Effector CD4-positive, alpha-beta T cell (primary cell): ENCODE results near the gene POLR1C.
"Not testable (repeated sequence)": the region's sequence is repeated elsewhere in the genome, so short reads cannot be mapped to it uniquely, and the experiment has no call there.

ENCODE experiments used
- DNase-seq: peaks from one replicate; pipeline ENCODE4 v3.0.0-alpha.2; 2020

The POLR1C gene

DNA sequence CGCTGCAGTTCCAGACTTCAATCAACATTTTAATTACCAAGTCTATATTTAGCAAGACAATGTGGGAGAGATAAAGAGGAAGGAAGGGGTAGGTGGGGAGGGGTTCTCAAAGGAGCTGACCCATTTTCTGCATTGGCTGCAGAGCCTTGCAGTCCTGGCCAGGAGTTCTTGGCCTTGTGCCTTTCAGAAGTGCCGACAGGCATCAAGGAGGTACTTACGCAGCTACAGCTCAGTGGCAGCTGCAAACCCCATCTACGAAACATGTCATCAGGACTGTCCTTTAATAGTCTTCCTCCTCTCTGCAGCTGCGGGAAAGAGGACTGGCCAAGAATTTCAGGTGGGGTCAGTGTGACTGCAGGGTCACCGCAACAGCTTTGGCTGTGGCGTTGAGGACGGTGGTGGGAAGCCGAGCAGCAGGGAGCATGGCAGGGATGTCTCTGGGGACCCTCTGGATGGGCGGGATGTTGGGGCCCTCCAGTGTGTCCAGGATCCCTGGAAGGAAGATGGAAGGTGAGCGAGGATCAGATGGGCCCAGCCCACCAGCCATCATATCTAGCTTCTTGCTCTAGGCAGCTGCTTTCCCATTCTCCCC is 5.0 kb upstream of the POLR1C start:
- DNase-seq = no peak

DNA sequence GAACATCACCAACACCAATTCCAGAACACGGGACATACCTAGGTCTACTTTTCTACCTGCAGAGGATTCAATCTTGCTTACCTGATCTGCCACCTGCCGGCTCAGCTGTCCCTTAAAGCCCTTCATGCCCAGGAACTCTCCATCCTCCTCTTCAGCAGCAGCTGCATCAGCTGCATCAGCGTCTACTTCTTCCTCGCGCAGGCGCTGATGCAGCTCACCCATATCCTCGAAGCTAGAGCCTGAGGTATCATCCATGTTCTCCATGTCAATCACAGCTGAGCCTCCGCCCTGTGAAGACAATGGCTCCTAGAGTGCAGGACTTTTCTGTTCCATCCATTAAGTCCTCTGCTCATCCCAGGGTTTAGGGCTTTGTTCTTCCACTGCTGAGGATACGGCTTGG is 1.1 kb upstream of the POLR1C start:
- no peak for DNase-seq

DNA sequence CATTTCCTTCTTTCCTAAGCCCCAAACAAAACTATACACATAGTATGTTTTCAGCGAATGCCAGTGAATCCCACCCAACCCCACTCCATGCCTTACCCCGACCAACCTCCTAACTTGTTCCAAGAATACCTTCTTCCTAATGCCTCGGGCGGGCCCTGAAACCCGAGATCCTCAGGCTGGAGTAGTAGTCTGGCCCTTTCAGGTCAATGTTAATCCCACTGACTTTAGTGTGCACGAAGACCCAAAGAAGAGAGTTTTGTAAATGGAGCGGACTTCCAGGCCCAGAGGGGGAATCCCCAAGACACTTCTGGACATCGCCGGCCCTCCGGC is 557 bp upstream of the POLR1C start:
- no peak for DNase-seq

DNA sequence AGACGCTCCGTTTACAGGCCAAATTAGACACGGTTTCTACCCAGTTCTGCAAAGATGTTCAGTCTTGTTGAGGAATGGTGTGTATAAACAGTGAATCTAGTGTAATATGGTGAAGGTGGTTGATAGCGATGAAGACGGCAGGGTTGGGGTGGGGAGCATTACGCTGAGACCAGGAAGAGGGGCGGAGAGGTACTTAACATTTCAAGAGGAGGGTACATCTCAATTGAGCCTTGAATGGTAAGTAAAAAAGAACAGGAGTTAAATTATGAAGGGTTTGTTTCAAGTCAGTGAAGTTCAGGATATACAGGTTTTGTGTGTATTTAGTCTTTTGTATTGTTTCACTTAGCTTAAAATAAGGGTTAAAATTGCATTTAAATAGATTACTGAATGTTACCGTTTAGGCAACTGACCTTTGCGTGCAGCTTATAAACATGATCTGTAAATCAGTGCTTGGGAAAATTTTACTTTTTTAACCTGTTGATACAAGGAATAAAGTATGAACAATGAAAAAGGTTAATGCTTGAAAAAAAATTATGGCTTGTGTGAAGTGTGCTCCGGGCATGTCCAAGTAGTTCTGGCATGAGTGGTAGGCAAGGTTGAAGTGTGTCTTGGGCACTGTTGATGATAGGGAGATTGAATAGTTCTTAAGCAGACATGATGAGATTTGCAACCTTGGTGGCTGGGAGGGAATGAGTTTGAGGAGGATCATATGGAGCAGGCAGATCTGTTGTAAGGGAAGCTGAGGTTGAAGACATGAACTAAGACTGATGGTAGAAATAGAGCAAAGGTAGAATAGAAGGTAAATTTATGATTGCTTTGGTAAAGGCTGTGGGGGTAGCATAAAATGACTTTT is 842 bp downstream of the POLR1C start:
- no peak for DNase-seq

DNA sequence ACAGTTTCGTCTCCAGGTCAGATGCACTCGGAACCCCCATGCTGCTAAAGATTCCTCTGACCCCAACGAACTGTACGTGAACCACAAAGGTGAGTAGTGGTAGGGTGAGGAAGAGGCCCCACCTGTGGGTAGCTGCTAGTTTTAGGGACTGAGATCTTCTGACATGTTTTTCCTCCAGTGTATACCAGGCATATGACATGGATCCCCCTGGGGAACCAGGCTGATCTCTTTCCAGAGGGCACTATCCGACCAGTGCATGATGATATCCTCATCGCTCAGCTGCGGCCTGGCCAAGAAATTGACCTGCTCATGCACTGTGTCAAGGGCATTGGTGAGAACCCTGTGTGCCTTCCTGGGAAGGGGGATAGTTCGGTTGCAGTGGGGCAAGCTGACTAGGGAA is 3.2 kb downstream of the POLR1C start:
- no peak for DNase-seq

DNA sequence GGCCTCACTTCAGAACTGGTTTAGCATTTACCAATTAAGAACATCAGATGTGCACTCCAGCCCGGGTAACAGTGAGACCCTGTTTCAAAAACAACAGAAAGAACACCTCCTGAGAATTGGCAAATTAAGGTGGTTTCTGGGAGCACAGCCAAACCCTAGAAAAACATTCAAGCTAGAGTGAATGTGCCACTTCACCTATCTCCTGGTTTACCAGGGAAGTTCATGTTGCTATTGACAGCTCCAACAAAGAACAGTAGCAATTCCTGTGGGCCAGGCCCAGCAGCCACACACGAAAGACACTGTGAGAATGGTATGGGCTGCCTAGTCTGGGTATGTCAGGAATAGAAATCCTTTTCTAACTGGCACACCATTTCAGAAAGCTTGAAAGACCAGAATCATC is 4.9 kb downstream of the POLR1C start:
- DNase-seq = no peak

DNA sequence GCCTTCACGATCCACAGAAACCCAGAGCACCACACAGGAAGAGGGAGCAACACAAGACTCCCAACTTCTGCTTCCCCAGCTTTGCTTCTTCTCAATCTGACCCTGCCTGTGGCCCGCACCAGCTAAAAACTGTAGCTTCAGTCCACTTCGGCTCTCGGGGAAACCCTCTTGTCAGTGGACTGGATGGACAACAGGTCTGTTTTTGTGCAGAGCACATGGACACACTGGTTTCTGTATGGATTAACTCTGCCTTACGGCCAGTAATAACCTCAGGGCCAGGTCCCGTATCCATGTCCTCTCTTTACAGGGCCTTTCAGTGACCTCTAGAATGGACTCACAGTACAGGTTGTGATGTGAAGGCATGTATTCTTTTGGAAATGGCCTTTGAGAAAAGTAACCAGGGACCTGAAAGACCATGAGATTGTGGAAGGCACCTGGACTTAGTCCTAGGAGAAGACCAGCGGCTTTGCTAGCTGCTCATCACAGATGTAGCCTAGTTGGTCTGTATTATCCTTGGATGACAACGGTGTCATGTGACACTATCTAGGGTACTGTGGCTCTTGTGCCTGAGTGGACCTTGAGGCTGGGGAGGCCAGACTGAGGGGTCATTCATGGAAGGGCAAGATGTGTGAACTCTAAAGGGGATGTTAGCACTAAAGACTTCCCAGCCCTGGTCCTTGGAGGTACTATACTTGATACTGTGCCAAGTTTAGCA is 5.8 kb downstream of the POLR1C start:
- DNase-seq = no peak

DNA sequence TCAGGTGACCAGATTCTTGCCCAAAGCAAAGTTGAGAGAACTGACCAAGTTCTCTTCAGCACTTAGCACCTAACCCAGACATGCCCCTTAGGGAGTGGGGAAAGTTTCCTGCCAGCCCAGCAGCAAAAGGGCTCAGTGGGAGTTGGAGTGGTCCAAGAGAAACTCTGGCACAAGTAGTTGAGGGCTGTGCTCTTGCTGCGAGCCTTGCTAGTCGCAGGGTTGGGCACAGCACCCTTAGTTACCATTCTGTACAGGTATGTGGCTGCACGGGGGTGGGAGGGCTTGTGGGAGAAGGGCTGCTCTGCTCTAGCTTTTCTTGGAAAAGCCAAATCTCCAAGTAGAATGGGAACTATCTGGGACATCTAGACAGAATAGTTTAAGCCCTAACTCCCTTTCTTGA is 6.4 kb downstream of the POLR1C start:
- DNase-seq = no peak

DNA sequence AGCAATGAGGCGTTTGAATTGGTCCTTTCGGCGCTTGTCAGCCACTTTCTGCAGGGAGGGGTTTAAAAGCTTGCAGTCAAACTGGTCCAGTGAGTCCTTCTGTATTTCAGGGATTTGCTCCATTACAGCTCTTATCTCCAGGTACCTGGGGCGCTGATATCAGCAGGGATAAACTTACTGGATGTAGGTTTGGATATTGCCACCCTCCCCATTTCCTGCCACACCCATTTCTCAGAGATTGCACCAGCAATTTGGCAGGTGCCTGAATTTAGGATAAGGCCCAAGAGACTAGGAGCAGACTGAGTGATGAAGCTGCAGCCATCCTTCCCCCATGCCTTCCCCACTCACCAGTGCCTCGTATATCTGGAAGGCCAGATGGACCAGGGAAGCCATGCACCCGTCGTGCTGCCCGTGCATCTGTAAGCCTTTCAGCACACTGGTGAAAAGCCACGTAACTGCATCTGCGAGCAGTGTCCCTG is 7.6 kb downstream of the POLR1C start:
- no peak for DNase-seq

DNA sequence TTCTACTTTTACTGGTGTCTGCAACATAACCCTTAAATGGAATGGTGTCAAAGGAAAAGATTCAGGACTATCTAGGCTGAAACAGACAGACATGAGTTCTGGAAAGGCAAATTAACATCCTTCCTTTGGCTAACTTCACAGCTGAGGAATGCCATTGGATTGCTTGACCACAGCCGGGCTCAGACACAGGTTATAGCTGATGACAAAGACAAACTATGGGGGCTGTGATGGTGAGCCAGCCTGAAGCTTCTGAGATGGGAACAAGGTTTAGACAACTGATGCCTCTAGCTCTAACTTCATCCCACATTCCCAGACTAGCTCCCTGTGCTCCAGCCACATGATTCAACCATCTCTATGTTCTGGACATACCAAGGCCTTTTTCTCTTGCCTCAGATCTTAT is 15.3 kb downstream of the POLR1C start:
- DNase-seq = no peak

DNA sequence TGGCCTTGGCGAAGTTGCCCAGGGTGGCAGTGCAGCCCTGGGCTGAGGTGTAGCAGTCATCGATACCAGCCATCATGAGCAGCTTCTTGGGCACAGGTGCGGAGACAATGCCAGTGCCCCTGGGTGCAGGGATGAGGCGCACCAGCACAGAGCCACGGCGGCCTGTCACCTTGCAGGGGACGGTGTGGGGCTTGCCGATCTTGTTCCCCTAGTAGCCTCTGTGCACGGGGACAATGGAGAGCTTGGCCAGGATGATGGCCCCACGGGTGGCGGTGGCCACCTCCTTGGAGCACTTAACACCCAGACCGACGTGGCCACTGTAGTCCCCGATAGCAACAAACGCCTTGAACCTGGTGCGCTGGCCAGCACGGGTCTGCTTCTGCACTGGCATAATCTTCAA is 22.1 kb downstream of the POLR1C start:
- not testable (repeated sequence) for DNase-seq

DNA sequence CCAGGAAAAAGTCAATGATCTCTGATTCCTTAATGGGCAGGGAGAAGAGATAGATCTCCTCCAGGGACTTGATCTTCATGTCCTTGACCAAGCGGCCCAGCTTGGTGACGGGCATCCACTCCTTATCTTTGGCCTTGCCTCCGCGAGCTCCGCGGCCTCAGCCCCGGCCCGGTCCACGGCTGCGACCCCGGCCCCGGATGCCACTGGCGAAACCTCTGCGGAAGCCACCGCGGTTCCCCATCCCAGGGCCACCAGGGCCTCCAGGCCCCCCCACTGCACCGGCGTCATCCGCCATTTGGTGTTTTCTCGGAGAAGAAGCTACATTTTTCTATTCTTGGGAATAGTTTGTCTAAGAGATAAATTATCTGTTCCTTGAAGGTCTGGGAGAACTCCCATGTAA is 22.5 kb downstream of the POLR1C start:
- not testable (repeated sequence) for DNase-seq

DNA sequence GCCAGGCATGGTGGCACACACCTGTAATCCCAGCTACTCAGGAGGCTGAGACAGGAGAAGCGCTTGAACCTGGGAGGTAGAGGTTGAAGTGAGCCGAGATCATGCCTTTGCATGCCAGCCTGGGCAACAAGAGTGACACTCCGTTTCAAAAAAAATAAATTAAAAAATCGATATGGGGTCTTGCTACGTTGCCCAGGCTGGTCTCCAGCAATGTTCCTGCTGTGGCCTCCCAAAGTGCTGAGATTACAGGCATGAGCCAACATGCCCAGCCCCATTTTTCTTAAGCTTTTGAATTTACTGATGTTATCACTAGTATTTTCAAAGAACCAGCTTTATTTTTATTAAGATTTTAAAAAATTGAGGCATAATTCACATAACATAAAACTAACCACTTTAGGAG is 23.6 kb downstream of the POLR1C start:
- DNase-seq = no peak

DNA sequence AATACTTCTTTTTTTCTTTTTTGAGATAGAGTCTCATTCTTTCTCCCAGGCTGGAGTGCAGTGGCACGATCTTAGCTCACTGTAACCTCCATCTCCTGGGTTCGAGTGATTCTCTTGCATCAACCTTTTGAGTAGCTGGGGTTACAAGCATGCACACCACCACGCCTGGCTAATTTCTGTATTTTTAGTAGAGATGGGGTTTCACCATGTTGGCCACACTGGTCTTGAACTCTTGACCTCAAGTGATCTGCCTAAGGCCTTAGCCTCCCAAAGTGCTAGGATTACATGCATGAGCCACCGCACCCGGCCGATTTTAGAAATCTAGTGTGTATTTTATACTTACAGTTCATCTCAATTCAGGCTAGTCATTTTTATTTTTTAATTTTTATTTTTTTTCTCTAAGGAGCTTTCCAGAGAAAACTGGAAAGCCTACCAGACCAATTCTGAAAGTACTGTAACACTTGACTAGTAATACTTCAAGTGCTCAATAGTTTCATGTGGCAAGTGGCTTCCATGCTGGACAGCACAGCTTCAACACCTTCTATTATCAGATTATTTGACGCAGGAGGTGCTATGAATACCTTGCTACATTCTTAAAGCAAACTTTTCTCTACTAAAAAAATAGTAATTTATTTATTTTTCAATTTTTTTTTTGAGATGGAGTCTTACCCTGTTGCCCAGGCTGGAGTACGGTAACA is 25.0 kb downstream of the POLR1C start:
- no peak for DNase-seq

DNA sequence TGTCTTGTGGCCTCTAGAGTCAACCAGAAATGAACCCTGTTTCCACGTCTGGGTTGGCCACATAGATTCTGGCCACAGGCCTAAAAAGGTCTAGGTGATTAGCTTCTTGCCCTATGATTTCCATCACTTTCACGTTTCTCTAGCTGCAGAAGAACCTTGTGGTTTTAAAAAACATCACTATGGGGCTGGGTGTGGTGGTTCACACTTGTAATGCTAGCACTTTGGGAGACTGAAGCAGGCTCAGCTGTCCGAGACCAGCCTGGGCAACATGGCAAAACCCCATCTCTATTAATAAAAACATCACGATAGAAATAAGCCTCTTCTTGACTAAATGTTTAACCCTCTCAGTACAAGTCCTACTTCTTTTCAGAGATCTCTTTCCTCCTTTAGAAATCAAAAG is 27.6 kb downstream of the POLR1C start:
- no peak for DNase-seq

DNA sequence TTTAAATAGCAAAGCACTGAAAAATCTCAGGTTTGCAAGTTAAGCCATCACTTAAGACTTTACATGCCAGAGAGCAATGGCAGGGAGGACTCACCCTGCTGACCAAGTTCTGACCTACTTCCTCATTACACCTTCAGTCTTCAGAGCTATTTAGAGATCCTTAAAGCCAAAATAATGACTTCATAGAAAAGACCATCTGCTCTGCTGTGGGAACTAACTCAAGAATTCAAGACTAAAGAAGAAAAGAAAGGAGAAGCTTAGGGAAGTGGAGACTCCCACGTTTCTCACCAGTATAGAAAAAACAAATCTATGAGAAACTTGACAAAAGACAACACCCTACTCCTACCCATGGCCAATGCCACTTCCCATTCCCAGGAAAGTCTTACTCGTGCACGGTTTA is 30.3 kb downstream of the POLR1C start:
- DNase-seq = no peak

DNA sequence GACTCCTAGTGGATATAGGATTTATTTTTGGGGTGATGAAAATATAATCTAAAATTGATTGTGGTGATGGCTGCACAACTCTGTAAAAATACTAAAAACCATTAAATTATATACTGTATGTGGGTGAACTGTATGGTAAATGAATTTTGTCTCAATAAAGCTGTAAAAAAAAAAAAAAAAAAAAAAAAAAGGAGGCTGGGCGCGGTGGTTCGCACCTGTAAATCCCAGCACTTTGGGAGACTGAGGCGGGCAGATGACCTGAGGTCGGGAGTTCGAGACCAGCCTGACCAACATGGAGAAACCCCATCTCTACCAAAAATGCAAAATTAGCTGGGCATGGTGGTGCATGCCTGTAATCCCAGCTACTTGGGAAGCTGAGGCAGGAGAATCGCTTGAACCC is 40.7 kb downstream of the POLR1C start:
- not testable (repeated sequence) for DNase-seq

DNA sequence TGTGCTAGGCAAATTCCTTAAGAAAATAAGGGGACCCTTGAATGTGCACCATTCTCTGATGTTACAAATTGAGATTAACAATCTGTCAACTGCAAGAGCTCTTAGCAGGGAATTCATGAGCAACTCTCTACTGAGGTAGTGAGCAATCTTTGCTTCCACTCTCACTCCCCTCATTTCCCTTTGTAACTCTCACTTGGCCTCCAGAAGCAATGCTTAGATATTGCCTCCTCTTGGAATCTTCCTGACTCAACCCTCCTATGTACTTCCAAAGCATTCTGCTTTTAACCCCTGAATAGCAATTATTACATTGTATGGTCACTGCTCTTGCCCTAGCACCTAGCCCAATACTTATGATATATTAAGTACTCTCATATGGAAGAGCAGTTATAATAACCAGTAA is 42.4 kb downstream of the POLR1C start:
- no peak for DNase-seq

DNA sequence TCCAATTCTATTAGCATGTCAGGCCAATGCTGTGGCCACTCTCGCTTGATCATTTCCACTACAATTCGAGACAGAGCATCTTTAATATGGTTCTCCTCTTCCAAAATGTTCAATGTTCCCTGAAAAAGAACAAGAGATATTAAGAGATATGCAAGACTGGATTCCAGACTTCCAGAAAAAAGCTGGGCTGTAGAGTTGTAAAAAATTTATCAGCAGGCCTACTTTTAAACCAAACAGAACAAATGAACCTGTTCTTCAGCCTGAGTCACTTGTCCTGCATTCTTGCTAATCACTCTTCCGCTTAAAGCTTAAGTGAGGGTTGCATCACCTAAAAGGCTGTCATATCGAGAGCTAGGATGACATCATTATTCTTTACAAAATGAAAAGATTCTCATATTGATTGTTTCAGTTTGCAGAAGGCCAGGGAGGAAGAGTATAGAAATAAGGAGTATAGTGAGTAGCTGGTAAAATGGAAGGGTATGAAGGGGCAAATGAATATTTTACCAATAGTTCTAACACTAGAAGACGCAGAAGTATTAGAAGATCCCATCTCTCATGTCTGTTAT is 54.1 kb downstream of the POLR1C start:
- no peak for DNase-seq
